IMR-90 (cell line): Measurements from ENCODE around the gene ALB. TPM values are rescaled to one million over a fixed set of nuclear protein-coding genes. Genes with fewer than 3 reads are reported as not detected.

Experiments used
- ATAC-seq: fragments of 200-7000 bp; cut with Tn5 transposase; 2 replicates; pipeline ENCODE4 v1.9.1; 2020; ENCODE audit warnings: low read depth, mild to moderate bottlenecking, moderate library complexity
- BruUV-seq: library from RNA; stranded (reverse); fragments of 400-500 nt; replicated peaks from 2 replicates; lab custom pipeline; 2021; lab: Mats Ljungman, UMichigan
- CTCF ChIA-PET: fragments of 300-600 bp; formaldehyde crosslinking; extraction: SDS; loops from one replicate; lab custom pipeline; 2021; ENCODE audit warnings: antibody characterized with exemption; lab: Yijun Ruan, JAX
- POLR2A ChIA-PET: fragments of 300-600 bp; sonication (Branson Sonifier 250); formaldehyde crosslinking; loops from one replicate; lab custom pipeline; 2022; ENCODE audit warnings: antibody characterized with exemption; ENCODE audit not compliant: unreplicated experiment; lab: Charles Lee
- DNase-seq: peaks from one replicate; pipeline ENCODE4 v3.0.0; 2013
- H2AFZ ChIP-seq: replicated peaks from 2 replicates; pipeline ENCODE3; 2013; ENCODE audit warnings: low read length, mild to moderate bottlenecking; ENCODE audit not compliant: poor library complexity
- H2AK5ac ChIP-seq: 2 replicates; pipeline ENCODE4 v1.6.1; 2013; ENCODE audit warnings: low read depth, low read length, inconsistent platforms
- H2AK9ac ChIP-seq: replicated peaks from 2 replicates; pipeline ENCODE3; 2013; ENCODE audit warnings: mild to moderate bottlenecking, low read depth, low read length, moderate library complexity; ENCODE audit not compliant: poor library complexity
- H2BK120ac ChIP-seq: 2 replicates; pipeline ENCODE4 v1.6.1; 2013; ENCODE audit warnings: low read depth, low read length, inconsistent platforms
- H2BK15ac ChIP-seq: 3 replicates; pipeline ENCODE4 v1.6.1; 2013; ENCODE audit warnings: low read depth, low read length, inconsistent platforms
- H2BK20ac ChIP-seq: 2 replicates; pipeline ENCODE4 v1.6.1; 2013; ENCODE audit warnings: low read depth, mild to moderate bottlenecking, inconsistent platforms, low read length, moderate library complexity
- H2BK5ac ChIP-seq: 2 replicates; pipeline ENCODE4 v1.6.1; 2013; ENCODE audit warnings: mild to moderate bottlenecking, low read depth, low read length, inconsistent platforms; ENCODE audit not compliant: poor library complexity, severe bottlenecking
- H3K14ac ChIP-seq: replicated peaks from 2 replicates; pipeline ENCODE4 v1.6.1; 2013; ENCODE audit warnings: low read depth, low read length, inconsistent platforms
- H3K18ac ChIP-seq: 2 replicates; pipeline ENCODE4 v1.6.1; 2013; ENCODE audit warnings: low read depth, low read length, control low read depth
- H3K23ac ChIP-seq: 2 replicates; pipeline ENCODE4 v1.6.1; 2013; ENCODE audit warnings: low read depth, low read length, inconsistent platforms
- H3K27ac ChIP-seq: 2 replicates; pipeline ENCODE4 v1.5.1; 2013; ENCODE audit warnings: mild to moderate bottlenecking, control low read depth, low read length; ENCODE audit not compliant: insufficient read depth
- H3K27me3 ChIP-seq: 2 replicates; pipeline ENCODE4 v1.6.1; 2013; ENCODE audit warnings: low read length; ENCODE audit not compliant: control insufficient read depth, insufficient read depth
- H3K36me3 ChIP-seq: 2 replicates; pipeline ENCODE4 v1.6.1; 2013; ENCODE audit warnings: low read length, mixed read lengths; ENCODE audit not compliant: control insufficient read depth, insufficient read depth
- H3K4ac ChIP-seq: 2 replicates; pipeline ENCODE4 v1.6.1; 2013; ENCODE audit warnings: low read depth, low read length, inconsistent platforms
- H3K4me1 ChIP-seq: 2 replicates; pipeline ENCODE4 v1.6.1; 2013; ENCODE audit warnings: low read length, mixed read lengths; ENCODE audit not compliant: control insufficient read depth, insufficient read depth
- H3K4me2 ChIP-seq: 2 replicates; pipeline ENCODE4 v1.6.1; 2013; ENCODE audit warnings: low read depth, mild to moderate bottlenecking, control low read depth, low read length, moderate library complexity
- H3K4me3 ChIP-seq: 2 replicates; pipeline ENCODE4 v1.5.1; 2013; ENCODE audit warnings: low read depth, mild to moderate bottlenecking, control low read depth, low read length, moderate library complexity; ENCODE audit not compliant: insufficient read depth
- H3K56ac ChIP-seq: 2 replicates; pipeline ENCODE4 v1.6.1; 2013; ENCODE audit warnings: low read length, inconsistent platforms; ENCODE audit not compliant: insufficient read depth; ENCODE audit errors: extremely low read depth
- H3K79me1 ChIP-seq, 2 experiments: 2 replicates each; pipeline ENCODE4 v1.6.1; 2013; ENCODE audit warnings: low read length in 2 of 2, inconsistent platforms in 1 of 2, low read depth in 1 of 2
- H3K9ac ChIP-seq: 2 replicates; pipeline ENCODE4 v1.6.1; 2013; ENCODE audit warnings: low read depth, low read length, control low read depth
- H3K9me1 ChIP-seq: 2 replicates; pipeline ENCODE4 v1.6.1; 2013; ENCODE audit warnings: low read length, inconsistent platforms; ENCODE audit not compliant: insufficient read depth
- H3K9me3 ChIP-seq: 2 replicates; pipeline ENCODE4 v1.6.1; 2013; ENCODE audit warnings: low read length; ENCODE audit not compliant: control insufficient read depth, insufficient read depth
- H4K20me1 ChIP-seq: 2 replicates; pipeline ENCODE4 v1.6.1; 2013; ENCODE audit warnings: low read length, inconsistent platforms; ENCODE audit not compliant: insufficient read depth
- H4K5ac ChIP-seq: 2 replicates; pipeline ENCODE4 v1.6.1; 2013; ENCODE audit warnings: mild to moderate bottlenecking, low read depth, low read length, control low read depth
- H4K8ac ChIP-seq, 2 experiments: 2 replicates each; pipeline ENCODE4 v1.6.1; 2013; ENCODE audit warnings: low read depth in 2 of 2, low read length in 2 of 2, control low read depth in 1 of 2, inconsistent platforms in 1 of 2
- H4K91ac ChIP-seq: 2 replicates; pipeline ENCODE4 v1.6.1; 2013; ENCODE audit warnings: low read depth, low read length, inconsistent platforms; ENCODE audit not compliant: insufficient read depth
- CEBPB ChIP-seq: IDR thresholded peaks from 2 replicates; pipeline ENCODE4 v1.6.1; 2012; ENCODE audit warnings: low read depth, low read length, improper control_type of control experiment
- FOS ChIP-seq: fragments of 150-350 bp; IDR thresholded peaks from 2 replicates; pipeline ENCODE4 v1.6.1; 2016; ENCODE audit warnings: low read depth, low read length
- MAFK ChIP-seq: IDR thresholded peaks from 2 replicates; pipeline ENCODE4 v1.6.1; 2012; ENCODE audit warnings: low read depth, low read length, improper control_type of control experiment
- MAZ ChIP-seq: IDR thresholded peaks from 2 replicates; pipeline ENCODE4 v1.6.1; 2012; ENCODE audit warnings: low read depth, mild to moderate bottlenecking, low read length, improper control_type of control experiment, moderate library complexity, borderline replicate concordance
- MXI1 ChIP-seq: IDR thresholded peaks from 2 replicates; pipeline ENCODE4 v1.6.1; 2012; ENCODE audit warnings: low read depth, mild to moderate bottlenecking, low read length, moderate library complexity, borderline replicate concordance
- NFE2L2 ChIP-seq: fragments of 150-350 bp; IDR thresholded peaks from 2 replicates; pipeline ENCODE4 v1.6.1; 2016; ENCODE audit warnings: low read depth, mild to moderate bottlenecking, low read length
- RAD21 ChIP-seq: IDR thresholded peaks from 2 replicates; pipeline ENCODE4 v1.6.1; 2012; ENCODE audit warnings: low read length, improper control_type of control experiment
- RCOR1 ChIP-seq: IDR thresholded peaks from 2 replicates; pipeline ENCODE4 v1.6.1; 2012; ENCODE audit warnings: mild to moderate bottlenecking, low read length, improper control_type of control experiment; ENCODE audit not compliant: insufficient replicate concordance
- RFX5 ChIP-seq: IDR thresholded peaks from 2 replicates; pipeline ENCODE4 v1.8.0; 2012; ENCODE audit warnings: low read depth, mild to moderate bottlenecking, low read length, moderate library complexity
- SMC3 ChIP-seq: fragments of 150-350 bp; IDR thresholded peaks from 2 replicates; pipeline ENCODE4 v1.6.1; 2016; ENCODE audit warnings: low read depth, mild to moderate bottlenecking, antibody characterized with exemption, low read length, moderate library complexity
- dilution Hi-C: fragments of 300-500 bp; cut with HindIII; formaldehyde crosslinking; loops from one replicate; pipeline ENCODE4 v1.14.3; 2018; ENCODE audit warnings: low sequenced_read_pairs; ENCODE audit not compliant: unreplicated experiment
- in situ Hi-C: fragments of 300-500 bp; cut with MboI; formaldehyde crosslinking; loops from 3 replicates; pipeline ENCODE4 v1.14.3; 2019; ENCODE audit warnings: low sequenced_read_pairs, inconsistent platforms, mixed read lengths
- intact Hi-C: fragments of 100-400 bp; cut with micrococcal nuclease; formaldehyde crosslinking; loops from 2 replicates; pipeline ENCODE4 v1.10.0; 2022
- polyA plus RNA-seq, 3 experiments: library from polyadenylated mRNA; depleted of rRNA; stranded (reverse); fragments of >200 nt; gene quantifications; 2 replicates each; pipeline ENCODE4 v1.2.3, GENCODE V29; 2012; ENCODE audit warnings: low replicate concordance in 1 of 3
- total RNA-seq: library from RNA; depleted of rRNA; stranded (reverse); fragments of >200 nt; gene quantifications from 2 replicates; pipeline ENCODE4 v1.2.3, GENCODE V29; 2012
- TF ChIP-seq, protein P1 (sequence below): conservative IDR thresholded peaks from 2 replicates; pipeline ENCODE4 v1.5.1; 2012; ENCODE audit warnings: mild to moderate bottlenecking, low read depth, low read length, improper control_type of control experiment
- TF ChIP-seq, protein P2 (sequence below): fragments of 150-350 bp; IDR thresholded peaks from 2 replicates; pipeline ENCODE4 v1.6.1; 2016; ENCODE audit warnings: low read depth, mild to moderate bottlenecking, low read length, moderate library complexity, borderline replicate concordance

Gene ALB
- total and polyA plus RNA-seq, 2 of the 4 experiments (the other 2 are of a cell fraction), result not detected

GRCh38 chr4:73420615-73421014, 16.5 kb downstream of the ALB start (continued):
- no peak for TF ChIP-seq NFE2L2
- TF ChIP-seq RAD21, result no peak
- TF ChIP-seq, protein P1, sequence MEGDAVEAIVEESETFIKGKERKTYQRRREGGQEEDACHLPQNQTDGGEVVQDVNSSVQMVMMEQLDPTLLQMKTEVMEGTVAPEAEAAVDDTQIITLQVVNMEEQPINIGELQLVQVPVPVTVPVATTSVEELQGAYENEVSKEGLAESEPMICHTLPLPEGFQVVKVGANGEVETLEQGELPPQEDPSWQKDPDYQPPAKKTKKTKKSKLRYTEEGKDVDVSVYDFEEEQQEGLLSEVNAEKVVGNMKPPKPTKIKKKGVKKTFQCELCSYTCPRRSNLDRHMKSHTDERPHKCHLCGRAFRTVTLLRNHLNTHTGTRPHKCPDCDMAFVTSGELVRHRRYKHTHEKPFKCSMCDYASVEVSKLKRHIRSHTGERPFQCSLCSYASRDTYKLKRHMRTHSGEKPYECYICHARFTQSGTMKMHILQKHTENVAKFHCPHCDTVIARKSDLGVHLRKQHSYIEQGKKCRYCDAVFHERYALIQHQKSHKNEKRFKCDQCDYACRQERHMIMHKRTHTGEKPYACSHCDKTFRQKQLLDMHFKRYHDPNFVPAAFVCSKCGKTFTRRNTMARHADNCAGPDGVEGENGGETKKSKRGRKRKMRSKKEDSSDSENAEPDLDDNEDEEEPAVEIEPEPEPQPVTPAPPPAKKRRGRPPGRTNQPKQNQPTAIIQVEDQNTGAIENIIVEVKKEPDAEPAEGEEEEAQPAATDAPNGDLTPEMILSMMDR, result no peak

DNA sequence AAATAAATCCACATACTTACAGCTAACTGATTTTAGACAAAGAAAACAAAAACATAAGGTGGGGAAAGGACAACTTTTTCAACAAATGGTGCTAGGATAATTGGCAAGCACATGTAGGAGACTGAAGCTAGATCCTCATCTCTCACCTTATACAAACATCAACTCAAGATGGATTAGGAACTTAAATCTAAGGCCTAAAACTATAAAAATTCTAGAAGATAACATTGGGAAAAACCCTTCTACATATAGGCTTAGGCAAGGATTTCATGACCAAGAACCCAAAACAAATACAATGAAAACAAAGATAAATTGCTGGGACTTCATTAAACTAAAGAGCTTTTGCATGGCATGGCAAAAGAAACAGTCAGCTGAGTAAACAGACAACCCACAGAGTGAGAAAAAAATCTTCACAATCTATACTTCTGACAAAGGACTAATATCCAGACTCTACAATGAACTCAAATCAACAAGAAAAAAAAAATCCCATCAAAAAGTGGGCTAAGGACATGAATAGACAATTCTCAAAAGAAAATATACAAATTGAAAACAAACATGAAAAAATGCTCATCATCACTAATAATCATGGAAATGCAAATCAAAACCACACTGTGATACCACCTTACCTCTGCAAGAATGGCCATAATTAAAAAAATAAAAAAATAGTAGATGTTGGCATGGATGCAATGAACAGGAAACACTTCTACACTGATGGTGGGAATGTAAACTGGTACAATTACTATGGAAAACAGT, 17.8 kb downstream of the ALB start:
- no TSS peak for BruUV-seq
- dilution Hi-C loops, result no loop called here
- TF ChIP-seq RFX5, result no peak
- TF ChIP-seq MAZ, result no peak
- no peak for TF ChIP-seq CEBPB
- TF ChIP-seq MAFK, result no peak
- TF ChIP-seq RCOR1, result no peak
- no peak for TF ChIP-seq SMC3
- TF ChIP-seq MXI1, result no peak
- no peak for TF ChIP-seq FOS
- TF ChIP-seq RAD21, result no peak
- TF ChIP-seq, protein P2, sequence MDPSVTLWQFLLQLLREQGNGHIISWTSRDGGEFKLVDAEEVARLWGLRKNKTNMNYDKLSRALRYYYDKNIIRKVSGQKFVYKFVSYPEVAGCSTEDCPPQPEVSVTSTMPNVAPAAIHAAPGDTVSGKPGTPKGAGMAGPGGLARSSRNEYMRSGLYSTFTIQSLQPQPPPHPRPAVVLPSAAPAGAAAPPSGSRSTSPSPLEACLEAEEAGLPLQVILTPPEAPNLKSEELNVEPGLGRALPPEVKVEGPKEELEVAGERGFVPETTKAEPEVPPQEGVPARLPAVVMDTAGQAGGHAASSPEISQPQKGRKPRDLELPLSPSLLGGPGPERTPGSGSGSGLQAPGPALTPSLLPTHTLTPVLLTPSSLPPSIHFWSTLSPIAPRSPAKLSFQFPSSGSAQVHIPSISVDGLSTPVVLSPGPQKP, result no peak

More for the DNA sequence above, 17.8 kb downstream of the ALB start:
- Histone ChIP-seq H3K4me3 (no peak overlapping the region), H3K56ac (no peak overlapping the region), H2AK5ac (no peak overlapping the region), H3K14ac (no peak overlapping the region), H2BK20ac (no peak overlapping the region), H3K9me1 (no peaks in the 10 kb centered on the region), H3K27ac (no peak overlapping the region), H4K91ac (no peak overlapping the region), H2BK5ac (no peak overlapping the region), H3K4me2 (no peak overlapping the region), H4K5ac (no peak overlapping the region), H3K9me3 (no peaks in the 10 kb centered on the region), H3K4me1 (no peaks in the 10 kb centered on the region), H2BK15ac (no peak overlapping the region), H4K20me1 (no peaks in the 10 kb centered on the region), H4K8ac (no peak overlapping the region), H3K4ac (no peak overlapping the region), H3K23ac (no peak overlapping the region), H3K79me1 (no peaks in the 10 kb centered on the region), H3K27me3 (no peaks in the 10 kb centered on the region; the same call in 1 of the 2 replicates), H2AFZ (no peak overlapping the region), H3K18ac (no peak overlapping the region), H2BK120ac (no peak overlapping the region), H3K9ac (no peak overlapping the region), H2AK9ac (no peak overlapping the region), H3K36me3 (no peaks in the 10 kb centered on the region)
- ATAC-seq (no peak), DNase-seq (no peak)
- in situ Hi-C loops (no loop called here), intact Hi-C loops (no loop called here)
- POLR2A ChIA-PET, result interaction anchor here (0.6 kb wide), 1 partner anchor 12 kb away, joined by 4 read pairs; no protein-coding TSS in a partner anchor
- CTCF ChIA-PET, result no interaction called here
